GM12864 (cell line): ENCODE measurements around the gene ECEL1.

Source experiments
- DNase-seq: peaks from one replicate; pipeline ENCODE4 v3.0.0-alpha.2; 2011; ENCODE audit warnings: low read depth
- H3K4me3 ChIP-seq: 2 replicates; pipeline ENCODE4 v1.5.1; 2011; ENCODE audit warnings: mild to moderate bottlenecking, low read depth, low read length, control low read depth
- TF ChIP-seq, protein P1 (sequence below): IDR thresholded peaks from 2 replicates; pipeline ENCODE4 v1.5.1; 2011; ENCODE audit warnings: low read depth, mild to moderate bottlenecking, moderate library complexity, low read length, control low read depth, inconsistent platforms; ENCODE audit errors: missing control alignments

ECEL1 gene

DNA sequence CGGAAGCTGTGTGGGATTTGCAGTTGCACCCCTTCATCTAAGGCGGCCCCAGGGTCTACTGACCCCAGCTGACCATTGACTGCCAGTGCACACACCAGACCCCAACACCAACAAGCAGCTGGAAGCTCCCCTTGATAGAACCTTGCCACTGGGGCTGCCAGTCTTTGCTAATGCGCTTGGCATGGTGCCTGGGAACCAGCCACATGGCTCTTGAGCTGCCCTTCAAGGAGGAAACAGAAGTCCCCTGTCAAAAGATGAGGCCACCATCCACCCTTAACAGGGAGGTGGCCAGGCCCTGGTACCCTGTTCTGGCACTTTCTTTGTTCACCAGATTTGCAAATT is 23.1 kb downstream of the ECEL1 start:
- TF ChIP-seq, protein P1, sequence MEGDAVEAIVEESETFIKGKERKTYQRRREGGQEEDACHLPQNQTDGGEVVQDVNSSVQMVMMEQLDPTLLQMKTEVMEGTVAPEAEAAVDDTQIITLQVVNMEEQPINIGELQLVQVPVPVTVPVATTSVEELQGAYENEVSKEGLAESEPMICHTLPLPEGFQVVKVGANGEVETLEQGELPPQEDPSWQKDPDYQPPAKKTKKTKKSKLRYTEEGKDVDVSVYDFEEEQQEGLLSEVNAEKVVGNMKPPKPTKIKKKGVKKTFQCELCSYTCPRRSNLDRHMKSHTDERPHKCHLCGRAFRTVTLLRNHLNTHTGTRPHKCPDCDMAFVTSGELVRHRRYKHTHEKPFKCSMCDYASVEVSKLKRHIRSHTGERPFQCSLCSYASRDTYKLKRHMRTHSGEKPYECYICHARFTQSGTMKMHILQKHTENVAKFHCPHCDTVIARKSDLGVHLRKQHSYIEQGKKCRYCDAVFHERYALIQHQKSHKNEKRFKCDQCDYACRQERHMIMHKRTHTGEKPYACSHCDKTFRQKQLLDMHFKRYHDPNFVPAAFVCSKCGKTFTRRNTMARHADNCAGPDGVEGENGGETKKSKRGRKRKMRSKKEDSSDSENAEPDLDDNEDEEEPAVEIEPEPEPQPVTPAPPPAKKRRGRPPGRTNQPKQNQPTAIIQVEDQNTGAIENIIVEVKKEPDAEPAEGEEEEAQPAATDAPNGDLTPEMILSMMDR = no peak
- DNase-seq = no peak
- H3K4me3 ChIP-seq = no peak overlapping the region

DNA sequence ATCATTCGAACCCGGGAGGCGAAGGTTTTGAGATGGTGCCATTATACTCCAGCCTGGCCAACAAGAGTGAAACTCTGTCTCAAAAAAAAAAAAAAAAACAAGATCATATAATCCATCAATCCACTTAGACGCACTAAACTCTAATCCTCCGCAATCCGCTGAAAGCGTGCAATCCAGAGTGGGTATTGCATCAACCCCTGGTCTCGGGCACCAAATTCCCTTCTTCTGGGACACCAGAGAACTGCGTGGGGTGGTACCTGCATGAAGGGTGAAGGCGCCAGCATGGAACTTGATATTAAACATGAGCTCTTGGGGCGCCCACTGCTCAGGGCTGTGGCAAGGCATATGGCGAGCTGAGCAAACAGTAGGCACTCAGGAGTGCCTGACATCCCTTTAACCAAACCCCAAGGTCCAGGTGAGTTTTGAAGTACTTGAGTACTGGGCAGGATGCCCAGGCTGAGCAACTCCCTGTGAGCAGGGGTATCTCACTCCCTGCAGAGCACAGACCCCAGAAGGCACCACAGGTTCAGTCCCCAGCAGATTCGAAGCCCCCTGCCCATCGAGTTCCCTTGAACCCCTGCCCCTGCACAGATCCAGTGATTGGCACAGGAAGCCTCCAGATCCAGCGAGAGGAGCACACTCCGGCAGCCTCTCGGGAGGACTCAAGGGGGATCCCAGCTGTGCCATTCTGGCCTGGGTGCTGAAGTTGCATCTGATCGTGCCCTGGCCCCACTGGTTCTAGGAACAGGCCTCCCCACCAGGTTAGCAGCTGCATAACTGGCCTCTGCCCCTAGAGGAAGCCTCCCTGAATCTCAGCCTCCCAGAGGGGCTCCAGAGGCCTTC is 23.7 kb downstream of the ECEL1 start:
- H3K4me3 ChIP-seq = no peak overlapping the region
- no peak for DNase-seq
- TF ChIP-seq, protein P1 = no peak

DNA sequence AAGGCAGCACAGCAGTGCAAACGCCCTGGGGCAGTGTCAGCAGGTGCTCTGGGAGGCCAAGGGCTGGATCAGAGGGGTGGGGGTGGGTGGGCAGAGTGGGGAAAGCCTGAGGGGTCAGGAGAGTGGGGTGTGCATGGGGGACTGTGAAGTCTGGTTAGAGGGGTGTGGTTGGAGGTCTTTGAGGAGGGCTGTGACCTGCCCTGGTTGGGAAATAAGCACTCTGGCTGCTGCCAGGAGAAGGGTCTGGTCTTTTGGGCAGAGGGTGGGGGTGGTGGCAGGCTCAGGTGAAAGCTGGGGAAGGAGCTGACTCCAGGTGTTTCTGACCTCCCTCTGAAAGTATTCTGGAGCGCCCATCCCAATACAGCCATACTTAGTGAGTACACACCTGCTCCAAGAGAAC is 27.5 kb downstream of the ECEL1 start:
- no peak for DNase-seq
- TF ChIP-seq, protein P1 = no peak

DNA sequence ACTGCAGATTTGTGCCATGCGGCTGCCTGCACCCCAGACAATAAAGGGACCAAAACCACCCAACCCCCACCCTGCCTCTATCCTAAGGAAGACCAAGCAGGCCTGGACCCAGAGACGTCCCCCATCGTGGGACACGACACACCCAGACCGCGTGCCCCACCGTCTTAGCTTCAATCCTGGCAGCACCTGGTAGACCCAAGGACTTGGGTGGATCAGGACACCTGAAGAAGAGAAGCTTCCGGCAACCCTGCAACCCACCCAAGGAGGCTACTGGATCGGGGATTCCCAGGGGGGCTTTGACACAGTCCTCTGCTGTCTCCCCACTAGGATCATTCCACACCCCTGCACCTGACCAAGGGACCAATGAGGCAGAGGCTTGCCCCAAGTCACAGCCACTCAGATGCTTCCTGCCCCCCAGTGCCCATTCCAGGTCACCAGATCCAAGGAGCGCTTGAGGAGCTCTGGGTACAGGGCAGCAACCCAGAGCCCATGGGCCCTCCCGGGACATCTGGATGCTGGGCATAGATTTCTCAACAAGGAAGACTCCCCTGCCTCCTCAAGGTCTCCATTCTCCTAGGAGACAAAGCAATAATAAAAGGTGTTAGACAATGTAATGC is 28.1 kb downstream of the ECEL1 start:
- H3K4me3 ChIP-seq = no peak overlapping the region
- no peak for DNase-seq
- TF ChIP-seq, protein P1 = no peak

More for the DNA sequence above, 27.5 kb downstream of the ECEL1 start:
- no peak overlapping the region for H3K4me3 ChIP-seq

DNA sequence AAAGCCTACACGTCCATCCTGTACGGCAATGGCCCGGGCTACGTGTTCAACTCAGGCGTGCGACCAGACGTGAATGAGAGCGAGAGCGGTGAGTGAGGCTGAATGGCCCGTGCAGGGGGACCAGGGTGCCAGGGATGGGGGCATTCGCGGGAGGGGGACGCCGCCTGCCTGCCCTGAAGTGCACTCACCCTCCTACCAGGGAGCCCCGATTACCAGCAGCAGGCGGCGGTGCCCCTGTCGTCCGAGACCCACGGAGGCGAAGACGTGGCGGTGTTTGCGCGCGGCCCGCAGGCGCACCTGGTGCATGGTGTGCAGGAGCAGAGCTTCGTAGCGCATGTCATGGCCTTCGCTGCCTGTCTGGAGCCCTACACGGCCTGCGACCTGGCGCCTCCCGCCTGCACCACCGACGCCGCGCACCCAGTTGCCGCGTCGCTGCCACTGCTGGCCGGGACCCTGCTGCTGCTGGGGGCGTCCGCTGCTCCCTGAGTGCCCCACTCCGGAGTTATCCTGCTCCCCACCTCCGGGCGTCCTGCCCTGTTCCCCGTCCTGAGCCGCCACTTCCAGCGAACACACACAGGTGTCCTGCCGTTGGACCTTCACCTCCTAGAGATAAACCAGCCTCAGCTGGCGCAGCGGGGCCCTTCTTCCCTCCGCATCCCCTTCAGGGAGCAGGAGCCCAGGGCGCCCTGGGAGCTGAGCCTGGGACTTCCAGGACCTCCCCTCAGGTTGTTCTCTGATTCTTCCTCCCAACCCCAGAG is 28.8 kb downstream of the ECEL1 start:
- DNase-seq = no peak
- TF ChIP-seq, protein P1 = no peak
- H3K4me3 ChIP-seq = no peak overlapping the region

DNA sequence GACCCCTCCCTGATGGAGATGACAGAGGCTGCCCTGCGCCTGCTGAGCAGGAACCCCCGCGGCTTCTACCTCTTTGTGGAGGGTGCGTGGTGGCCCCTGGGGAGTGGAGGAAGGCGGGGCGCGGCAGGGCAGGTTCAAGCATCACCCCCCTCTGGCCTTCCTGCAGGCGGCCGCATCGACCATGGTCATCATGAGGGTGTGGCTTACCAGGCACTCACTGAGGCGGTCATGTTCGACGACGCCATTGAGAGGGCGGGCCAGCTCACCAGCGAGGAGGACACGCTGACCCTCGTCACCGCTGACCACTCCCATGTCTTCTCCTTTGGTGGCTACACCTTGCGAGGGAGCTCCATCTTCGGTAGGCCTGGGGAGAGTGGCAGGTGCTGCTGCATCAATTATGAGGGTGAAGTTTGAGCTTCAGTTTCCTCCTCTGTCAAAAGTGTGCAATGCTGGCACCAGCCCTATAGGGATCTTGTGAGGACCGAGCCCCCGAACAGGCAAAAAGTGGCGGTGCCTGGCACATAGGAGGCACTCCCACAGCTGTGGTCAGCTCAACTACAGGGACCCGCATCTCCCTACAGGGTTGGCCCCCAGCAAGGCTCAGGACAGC is 29.5 kb downstream of the ECEL1 start:
- H3K4me3 ChIP-seq = no peak overlapping the region
- TF ChIP-seq, protein P1 = no peak
- DNase-seq = no peak
